SK-N-SH treated with all-trans-retinoic acid at 6 μM for 48 hours (cell line): ENCODE measurements around the gene SRRM5.

Experiments
- ATAC-seq: fragments of 200-7000 bp; cut with Tn5 transposase; 3 replicates; pipeline ENCODE4 v1.9.1; 2020; ENCODE audit warnings: mild to moderate bottlenecking, moderate library complexity
- ARNTL ChIP-seq: fragments of 450-650 bp; formaldehyde crosslinking; IDR thresholded peaks from 2 replicates; pipeline ENCODE4 v1.5.0; 2020; ENCODE audit warnings: low read depth, mild to moderate bottlenecking, moderate library complexity, borderline replicate concordance
- BACH2 ChIP-seq: fragments of 250-450 bp; sonication (Bioruptor Pico); IDR thresholded peaks from 2 replicates; pipeline ENCODE4 v1.9.0; 2021; ENCODE audit warnings: mild to moderate bottlenecking, borderline replicate concordance
- CSDC2 ChIP-seq: fragments of 250-450 bp; sonication (Bioruptor Pico); IDR thresholded peaks from 2 replicates; pipeline ENCODE4 v1.5.0; 2020; ENCODE audit warnings: mild to moderate bottlenecking, moderate library complexity
- CSRNP3 ChIP-seq: fragments of 250-450 bp; sonication (Bioruptor Pico); IDR thresholded peaks from 2 replicates; pipeline ENCODE4 v1.5.1; 2021; ENCODE audit warnings: mild to moderate bottlenecking, moderate library complexity
- GLIS3 ChIP-seq: fragments of 250-450 bp; sonication (Bioruptor Pico); IDR thresholded peaks from 2 replicates; pipeline ENCODE4 v1.5.0; 2020; ENCODE audit warnings: mild to moderate bottlenecking, moderate library complexity
- OSR1 ChIP-seq: fragments of 250-450 bp; sonication (Bioruptor Pico); IDR thresholded peaks from 2 replicates; pipeline ENCODE4 v1.8.0; 2022; ENCODE audit warnings: moderate library complexity, mild to moderate bottlenecking, inconsistent platforms
- POU6F1 ChIP-seq: fragments of 250-450 bp; sonication (Bioruptor Pico); IDR thresholded peaks from 2 replicates; pipeline ENCODE4 v1.8.0; 2021; ENCODE audit warnings: low read depth, mild to moderate bottlenecking, moderate library complexity, borderline replicate concordance
- PPARA ChIP-seq: fragments of 250-450 bp; sonication (Bioruptor Pico); IDR thresholded peaks from 2 replicates; pipeline ENCODE4 v1.5.0; 2020; ENCODE audit warnings: mild to moderate bottlenecking, borderline replicate concordance
- RARB ChIP-seq: fragments of 250-450 bp; sonication (Bioruptor Pico); IDR thresholded peaks from 2 replicates; pipeline ENCODE4 v1.8.0; 2021; ENCODE audit warnings: mild to moderate bottlenecking, moderate library complexity
- TCF4 ChIP-seq: fragments of 250-450 bp; sonication (Bioruptor Pico); IDR thresholded peaks from 2 replicates; pipeline ENCODE4 v1.8.0; 2021; ENCODE audit warnings: mild to moderate bottlenecking, moderate library complexity, borderline replicate concordance
- TOX ChIP-seq: fragments of 250-450 bp; sonication (Bioruptor Pico); IDR thresholded peaks from 2 replicates; pipeline ENCODE4 v1.8.0; 2021; ENCODE audit warnings: mild to moderate bottlenecking, moderate library complexity, borderline replicate concordance
- ZC3H10 ChIP-seq: fragments of 250-450 bp; sonication (Bioruptor Pico); IDR thresholded peaks from 2 replicates; pipeline ENCODE4 v1.5.1; 2021; ENCODE audit warnings: mild to moderate bottlenecking, moderate library complexity
- ZFP3 ChIP-seq: fragments of 250-450 bp; sonication (Bioruptor Pico); IDR thresholded peaks from 2 replicates; pipeline ENCODE4 v1.5.0; 2020; ENCODE audit warnings: mild to moderate bottlenecking, moderate library complexity
- ZFP30 ChIP-seq: fragments of 450-650 bp; formaldehyde crosslinking; IDR thresholded peaks from 2 replicates; pipeline ENCODE4 v1.5.0; 2022; ENCODE audit warnings: mild to moderate bottlenecking, moderate library complexity
- ZNF70 ChIP-seq: fragments of 450-650 bp; formaldehyde crosslinking; IDR thresholded peaks from 2 replicates; pipeline ENCODE4 v1.5.0; 2020; ENCODE audit warnings: mild to moderate bottlenecking, moderate library complexity
- ZNF8 ChIP-seq: fragments of 450-650 bp; formaldehyde crosslinking; IDR thresholded peaks from 2 replicates; pipeline ENCODE4 v1.5.0; 2020; ENCODE audit warnings: mild to moderate bottlenecking, moderate library complexity
- TF ChIP-seq, protein P1 (sequence below): fragments of 250-450 bp; sonication (Bioruptor Pico); IDR thresholded peaks from 2 replicates; pipeline ENCODE4 v1.5.0; 2020; ENCODE audit warnings: mild to moderate bottlenecking, moderate library complexity
- TF ChIP-seq, protein P2 (sequence below): fragments of 250-450 bp; sonication (Bioruptor Pico); IDR thresholded peaks from 2 replicates; pipeline ENCODE4 v1.8.0; 2020; ENCODE audit warnings: mild to moderate bottlenecking, moderate library complexity, borderline replicate concordance
- TF ChIP-seq, protein P3 (sequence below): fragments of 250-450 bp; sonication (Bioruptor Pico); IDR thresholded peaks from 2 replicates; pipeline ENCODE4 v1.5.1; 2020; ENCODE audit warnings: low read depth, mild to moderate bottlenecking, moderate library complexity

Gene SRRM5

DNA sequence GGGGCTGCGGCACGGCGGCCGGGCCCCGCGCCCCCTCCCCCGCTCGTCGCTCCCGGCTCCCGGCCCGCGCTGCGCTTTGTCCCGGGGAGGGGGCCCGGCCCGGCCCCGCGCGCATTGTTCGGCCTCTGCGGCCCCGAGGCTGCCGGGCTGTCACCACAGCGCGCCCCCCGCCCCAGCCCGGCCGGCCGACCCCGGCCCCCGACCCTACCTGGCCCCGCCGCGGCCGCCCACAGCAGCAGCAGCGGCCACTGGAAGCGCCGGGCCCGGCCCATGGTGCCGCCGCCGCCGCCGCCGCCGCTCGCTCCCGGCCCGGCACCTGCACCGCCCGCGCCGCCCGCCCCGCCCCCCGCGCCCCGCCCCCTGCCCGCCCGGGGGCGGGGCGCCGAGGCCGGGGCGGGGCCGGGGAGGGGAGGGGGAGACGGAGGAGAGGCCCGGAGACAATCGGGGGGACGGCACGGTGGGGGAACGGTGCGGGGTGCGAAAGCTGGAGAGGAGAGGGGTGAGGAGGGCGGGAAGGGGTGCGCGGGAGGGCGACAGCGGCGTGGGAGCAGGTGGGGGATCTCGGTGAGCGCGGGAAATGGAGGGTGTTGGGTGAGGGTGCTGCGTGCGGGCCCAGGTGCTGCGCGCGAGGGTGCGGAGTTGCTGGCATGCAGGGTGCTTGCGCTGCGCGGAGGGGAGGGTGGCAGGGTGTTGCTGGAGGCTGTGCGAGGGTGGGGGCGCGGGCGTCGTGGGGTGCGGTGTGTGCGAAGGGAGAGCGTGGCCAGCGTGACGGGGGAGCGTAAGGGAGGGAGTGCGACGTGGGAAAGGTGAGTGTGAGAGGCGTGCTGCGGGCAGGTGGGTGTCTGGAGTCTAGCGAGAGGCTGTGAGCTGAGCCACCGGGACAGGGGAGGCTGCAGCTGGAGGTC, 27.9 kb downstream of the SRRM5 start, which contains the start of gene CADM4:
TSS of gene CADM4 (minus strand) at position 332 of the 905 bp plus-strand sequence. CDS start at position 272, 60 bp downstream.
- ATAC-seq: peak; percentile 48
- TF ChIP-seq POU6F1 (CRISPR knock-in tag): no peak
- TF ChIP-seq ZNF8 (CRISPR knock-in tag): no peak
- TF ChIP-seq, protein P1, sequence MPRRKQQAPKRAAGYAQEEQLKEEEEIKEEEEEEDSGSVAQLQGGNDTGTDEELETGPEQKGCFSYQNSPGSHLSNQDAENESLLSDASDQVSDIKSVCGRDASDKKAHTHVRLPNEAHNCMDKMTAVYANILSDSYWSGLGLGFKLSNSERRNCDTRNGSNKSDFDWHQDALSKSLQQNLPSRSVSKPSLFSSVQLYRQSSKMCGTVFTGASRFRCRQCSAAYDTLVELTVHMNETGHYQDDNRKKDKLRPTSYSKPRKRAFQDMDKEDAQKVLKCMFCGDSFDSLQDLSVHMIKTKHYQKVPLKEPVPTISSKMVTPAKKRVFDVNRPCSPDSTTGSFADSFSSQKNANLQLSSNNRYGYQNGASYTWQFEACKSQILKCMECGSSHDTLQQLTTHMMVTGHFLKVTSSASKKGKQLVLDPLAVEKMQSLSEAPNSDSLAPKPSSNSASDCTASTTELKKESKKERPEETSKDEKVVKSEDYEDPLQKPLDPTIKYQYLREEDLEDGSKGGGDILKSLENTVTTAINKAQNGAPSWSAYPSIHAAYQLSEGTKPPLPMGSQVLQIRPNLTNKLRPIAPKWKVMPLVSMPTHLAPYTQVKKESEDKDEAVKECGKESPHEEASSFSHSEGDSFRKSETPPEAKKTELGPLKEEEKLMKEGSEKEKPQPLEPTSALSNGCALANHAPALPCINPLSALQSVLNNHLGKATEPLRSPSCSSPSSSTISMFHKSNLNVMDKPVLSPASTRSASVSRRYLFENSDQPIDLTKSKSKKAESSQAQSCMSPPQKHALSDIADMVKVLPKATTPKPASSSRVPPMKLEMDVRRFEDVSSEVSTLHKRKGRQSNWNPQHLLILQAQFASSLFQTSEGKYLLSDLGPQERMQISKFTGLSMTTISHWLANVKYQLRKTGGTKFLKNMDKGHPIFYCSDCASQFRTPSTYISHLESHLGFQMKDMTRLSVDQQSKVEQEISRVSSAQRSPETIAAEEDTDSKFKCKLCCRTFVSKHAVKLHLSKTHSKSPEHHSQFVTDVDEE (CRISPR knock-in tag): no peak
- TF ChIP-seq CSDC2: no peak
- TF ChIP-seq ZNF70 (CRISPR knock-in tag): no peak
- no peak for TF ChIP-seq TCF4 (CRISPR knock-in tag)
- TF ChIP-seq ZC3H10: no peak
- TF ChIP-seq, protein P2, sequence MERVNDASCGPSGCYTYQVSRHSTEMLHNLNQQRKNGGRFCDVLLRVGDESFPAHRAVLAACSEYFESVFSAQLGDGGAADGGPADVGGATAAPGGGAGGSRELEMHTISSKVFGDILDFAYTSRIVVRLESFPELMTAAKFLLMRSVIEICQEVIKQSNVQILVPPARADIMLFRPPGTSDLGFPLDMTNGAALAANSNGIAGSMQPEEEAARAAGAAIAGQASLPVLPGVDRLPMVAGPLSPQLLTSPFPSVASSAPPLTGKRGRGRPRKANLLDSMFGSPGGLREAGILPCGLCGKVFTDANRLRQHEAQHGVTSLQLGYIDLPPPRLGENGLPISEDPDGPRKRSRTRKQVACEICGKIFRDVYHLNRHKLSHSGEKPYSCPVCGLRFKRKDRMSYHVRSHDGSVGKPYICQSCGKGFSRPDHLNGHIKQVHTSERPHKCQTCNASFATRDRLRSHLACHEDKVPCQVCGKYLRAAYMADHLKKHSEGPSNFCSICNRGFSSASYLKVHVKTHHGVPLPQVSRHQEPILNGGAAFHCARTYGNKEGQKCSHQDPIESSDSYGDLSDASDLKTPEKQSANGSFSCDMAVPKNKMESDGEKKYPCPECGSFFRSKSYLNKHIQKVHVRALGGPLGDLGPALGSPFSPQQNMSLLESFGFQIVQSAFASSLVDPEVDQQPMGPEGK: no peak

DNA sequence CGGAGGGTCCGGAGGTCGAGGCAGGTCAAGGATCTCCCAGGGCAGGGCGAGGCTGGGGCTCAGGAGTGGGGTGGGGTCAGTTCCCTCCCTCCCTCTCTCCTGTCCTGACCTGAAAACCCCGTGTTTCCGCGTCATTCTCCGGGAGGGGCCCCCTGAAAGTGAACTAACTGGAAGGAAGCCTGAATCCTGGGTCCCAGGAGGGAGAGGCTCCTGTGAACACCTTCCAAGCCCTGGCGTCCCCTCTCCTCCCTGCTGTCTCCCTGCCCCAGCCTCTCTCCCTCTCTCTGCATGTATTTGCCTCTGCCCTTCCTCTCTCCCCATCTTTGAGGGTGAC, 28.5 kb downstream of the SRRM5 start:
- TF ChIP-seq CSDC2 (no peak), BACH2 (CRISPR knock-in tag) (no peak), ARNTL (CRISPR knock-in tag) (no peak), ZNF70 (CRISPR knock-in tag) (no peak), TCF4 (CRISPR knock-in tag) (no peak), ZFP3 (no peak), OSR1 (CRISPR knock-in tag) (no peak), ZNF8 (CRISPR knock-in tag) (no peak), PPARA (CRISPR knock-in tag) (no peak), CSRNP3 (CRISPR knock-in tag) (no peak), POU6F1 (CRISPR knock-in tag) (no peak), TOX (CRISPR knock-in tag) (no peak), RARB (CRISPR knock-in tag) (no peak), GLIS3 (no peak), ZFP30 (CRISPR knock-in tag) (no peak), ZC3H10 (no peak)
- TF ChIP-seq, protein P2: no peak
- TF ChIP-seq, protein P1 (CRISPR knock-in tag): no peak
- TF ChIP-seq, protein P3, sequence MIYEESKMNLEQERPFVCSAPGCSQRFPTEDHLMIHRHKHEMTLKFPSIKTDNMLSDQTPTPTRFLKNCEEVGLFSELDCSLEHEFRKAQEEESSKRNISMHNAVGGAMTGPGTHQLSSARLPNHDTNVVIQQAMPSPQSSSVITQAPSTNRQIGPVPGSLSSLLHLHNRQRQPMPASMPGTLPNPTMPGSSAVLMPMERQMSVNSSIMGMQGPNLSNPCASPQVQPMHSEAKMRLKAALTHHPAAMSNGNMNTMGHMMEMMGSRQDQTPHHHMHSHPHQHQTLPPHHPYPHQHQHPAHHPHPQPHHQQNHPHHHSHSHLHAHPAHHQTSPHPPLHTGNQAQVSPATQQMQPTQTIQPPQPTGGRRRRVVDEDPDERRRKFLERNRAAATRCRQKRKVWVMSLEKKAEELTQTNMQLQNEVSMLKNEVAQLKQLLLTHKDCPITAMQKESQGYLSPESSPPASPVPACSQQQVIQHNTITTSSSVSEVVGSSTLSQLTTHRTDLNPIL (CRISPR knock-in tag): no peak
- TF ChIP-seq, all 23 proteins: peak for 0
- ATAC-seq: no peak
